HEK293T (cell line): ENCODE data around the gene FCN3.

ENCODE experiments used
- CTBP1 ChIP-seq: fragments of 450-650 bp; IDR thresholded peaks from 2 replicates; pipeline ENCODE4 v1.6.1; 2016; ENCODE audit warnings: borderline replicate concordance
- FOXA1 ChIP-seq: fragments of 450-650 bp; IDR thresholded peaks from 2 replicates; pipeline ENCODE4 v1.6.1; 2016; ENCODE audit warnings: mild to moderate bottlenecking
- FOXK2 ChIP-seq: fragments of 450-650 bp; IDR thresholded peaks from 2 replicates; pipeline ENCODE4 v1.6.1; 2016; ENCODE audit warnings: mild to moderate bottlenecking
- FOXM1 ChIP-seq: fragments of 450-650 bp; IDR thresholded peaks from 2 replicates; pipeline ENCODE4 v1.6.1; 2017; ENCODE audit warnings: mild to moderate bottlenecking, borderline replicate concordance
- SP1 ChIP-seq: fragments of 450-650 bp; IDR thresholded peaks from 2 replicates; pipeline ENCODE4 v1.6.1; 2017
- SUZ12 ChIP-seq: fragments of 450-650 bp; IDR thresholded peaks from 2 replicates; pipeline ENCODE4 v1.6.1; 2016; ENCODE audit warnings: mild to moderate bottlenecking
- TARDBP ChIP-seq: fragments of 450-650 bp; IDR thresholded peaks from 2 replicates; pipeline ENCODE4 v1.6.1; 2016
- TF ChIP-seq, protein P1 (sequence below): fragments of 450-650 bp; IDR thresholded peaks from 2 replicates; pipeline ENCODE4 v1.6.1; 2016

DNA sequence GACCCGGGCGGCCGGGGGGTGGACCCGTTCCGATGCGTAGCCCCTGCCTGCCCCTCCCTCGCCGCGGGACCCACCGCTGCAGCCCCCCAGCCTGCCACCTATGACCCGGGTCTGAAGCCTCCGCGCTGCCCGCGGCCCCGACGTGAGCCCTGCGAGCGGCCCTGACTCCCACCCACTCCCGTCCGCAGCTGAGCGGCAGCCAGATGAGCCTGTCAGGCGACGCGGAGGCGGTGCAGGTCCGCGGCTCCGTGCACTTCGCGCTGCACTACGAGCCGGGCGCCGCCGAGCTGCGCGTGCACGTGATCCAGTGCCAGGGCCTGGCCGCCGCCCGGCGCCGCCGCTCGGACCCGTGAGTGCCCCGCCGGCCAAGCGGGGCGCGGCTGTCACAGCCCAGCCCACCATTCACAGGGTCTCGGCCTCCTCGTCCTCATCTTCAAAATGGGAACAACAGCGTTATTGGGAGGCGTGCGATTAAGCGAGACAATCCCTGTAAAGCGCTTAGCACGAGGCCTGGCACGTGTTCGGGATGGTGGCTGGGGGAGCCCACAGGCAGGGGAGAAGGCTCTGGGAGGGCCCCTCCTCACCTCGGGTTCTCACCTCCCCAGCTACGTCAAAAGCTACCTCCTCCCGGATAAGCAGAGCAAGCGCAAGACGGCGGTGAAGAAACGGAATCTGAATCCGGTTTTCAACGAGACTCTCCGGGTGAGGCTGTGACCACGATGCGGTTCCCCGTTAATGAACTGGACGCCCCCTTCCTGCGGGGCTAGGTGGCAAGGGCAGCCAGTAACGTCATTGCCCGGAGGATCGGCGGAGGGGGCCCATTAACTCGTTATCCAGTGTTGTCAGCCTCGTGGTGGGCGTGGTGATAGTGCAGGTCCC lies 24.6 kb downstream of the FCN3 start:
- TF ChIP-seq FOXM1 (no peak), SP1 (no peak), TARDBP (no peak), CTBP1 (no peak), FOXK2 (no peak), FOXA1 (no peak), SUZ12 (no peak)
- TF ChIP-seq, protein P1, sequence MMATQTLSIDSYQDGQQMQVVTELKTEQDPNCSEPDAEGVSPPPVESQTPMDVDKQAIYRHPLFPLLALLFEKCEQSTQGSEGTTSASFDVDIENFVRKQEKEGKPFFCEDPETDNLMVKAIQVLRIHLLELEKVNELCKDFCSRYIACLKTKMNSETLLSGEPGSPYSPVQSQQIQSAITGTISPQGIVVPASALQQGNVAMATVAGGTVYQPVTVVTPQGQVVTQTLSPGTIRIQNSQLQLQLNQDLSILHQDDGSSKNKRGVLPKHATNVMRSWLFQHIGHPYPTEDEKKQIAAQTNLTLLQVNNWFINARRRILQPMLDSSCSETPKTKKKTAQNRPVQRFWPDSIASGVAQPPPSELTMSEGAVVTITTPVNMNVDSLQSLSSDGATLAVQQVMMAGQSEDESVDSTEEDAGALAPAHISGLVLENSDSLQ: peak; percentile 98
